ENCODE results near the gene SETBP1.

- TF ChIP-seq, protein P1, sequence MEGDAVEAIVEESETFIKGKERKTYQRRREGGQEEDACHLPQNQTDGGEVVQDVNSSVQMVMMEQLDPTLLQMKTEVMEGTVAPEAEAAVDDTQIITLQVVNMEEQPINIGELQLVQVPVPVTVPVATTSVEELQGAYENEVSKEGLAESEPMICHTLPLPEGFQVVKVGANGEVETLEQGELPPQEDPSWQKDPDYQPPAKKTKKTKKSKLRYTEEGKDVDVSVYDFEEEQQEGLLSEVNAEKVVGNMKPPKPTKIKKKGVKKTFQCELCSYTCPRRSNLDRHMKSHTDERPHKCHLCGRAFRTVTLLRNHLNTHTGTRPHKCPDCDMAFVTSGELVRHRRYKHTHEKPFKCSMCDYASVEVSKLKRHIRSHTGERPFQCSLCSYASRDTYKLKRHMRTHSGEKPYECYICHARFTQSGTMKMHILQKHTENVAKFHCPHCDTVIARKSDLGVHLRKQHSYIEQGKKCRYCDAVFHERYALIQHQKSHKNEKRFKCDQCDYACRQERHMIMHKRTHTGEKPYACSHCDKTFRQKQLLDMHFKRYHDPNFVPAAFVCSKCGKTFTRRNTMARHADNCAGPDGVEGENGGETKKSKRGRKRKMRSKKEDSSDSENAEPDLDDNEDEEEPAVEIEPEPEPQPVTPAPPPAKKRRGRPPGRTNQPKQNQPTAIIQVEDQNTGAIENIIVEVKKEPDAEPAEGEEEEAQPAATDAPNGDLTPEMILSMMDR (IDR thresholded peaks at IDR 0.05), result no peak
- no peak for TF ChIP-seq POLR2AphosphoS5 (IDR thresholded peaks at IDR 0.05; ENCODE audit: low read depth, low read length)
- TF ChIP-seq, protein P2, sequence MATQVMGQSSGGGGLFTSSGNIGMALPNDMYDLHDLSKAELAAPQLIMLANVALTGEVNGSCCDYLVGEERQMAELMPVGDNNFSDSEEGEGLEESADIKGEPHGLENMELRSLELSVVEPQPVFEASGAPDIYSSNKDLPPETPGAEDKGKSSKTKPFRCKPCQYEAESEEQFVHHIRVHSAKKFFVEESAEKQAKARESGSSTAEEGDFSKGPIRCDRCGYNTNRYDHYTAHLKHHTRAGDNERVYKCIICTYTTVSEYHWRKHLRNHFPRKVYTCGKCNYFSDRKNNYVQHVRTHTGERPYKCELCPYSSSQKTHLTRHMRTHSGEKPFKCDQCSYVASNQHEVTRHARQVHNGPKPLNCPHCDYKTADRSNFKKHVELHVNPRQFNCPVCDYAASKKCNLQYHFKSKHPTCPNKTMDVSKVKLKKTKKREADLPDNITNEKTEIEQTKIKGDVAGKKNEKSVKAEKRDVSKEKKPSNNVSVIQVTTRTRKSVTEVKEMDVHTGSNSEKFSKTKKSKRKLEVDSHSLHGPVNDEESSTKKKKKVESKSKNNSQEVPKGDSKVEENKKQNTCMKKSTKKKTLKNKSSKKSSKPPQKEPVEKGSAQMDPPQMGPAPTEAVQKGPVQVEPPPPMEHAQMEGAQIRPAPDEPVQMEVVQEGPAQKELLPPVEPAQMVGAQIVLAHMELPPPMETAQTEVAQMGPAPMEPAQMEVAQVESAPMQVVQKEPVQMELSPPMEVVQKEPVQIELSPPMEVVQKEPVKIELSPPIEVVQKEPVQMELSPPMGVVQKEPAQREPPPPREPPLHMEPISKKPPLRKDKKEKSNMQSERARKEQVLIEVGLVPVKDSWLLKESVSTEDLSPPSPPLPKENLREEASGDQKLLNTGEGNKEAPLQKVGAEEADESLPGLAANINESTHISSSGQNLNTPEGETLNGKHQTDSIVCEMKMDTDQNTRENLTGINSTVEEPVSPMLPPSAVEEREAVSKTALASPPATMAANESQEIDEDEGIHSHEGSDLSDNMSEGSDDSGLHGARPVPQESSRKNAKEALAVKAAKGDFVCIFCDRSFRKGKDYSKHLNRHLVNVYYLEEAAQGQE (IDR thresholded peaks at IDR 0.05; ENCODE audit: insufficient read depth in 1 of 2, low read depth in 2 of 2, low read length in 1 of 2), result no peak
These were observed 360.2 kb downstream of the SETBP1 start for GRCh38 chr18:45040879-45041278.
